NCI-H2107 (cell line): ENCODE measurements around the gene MAD2L2.

Experiments used
- DNase-seq: peaks from one replicate; lab custom pipeline; 2025; lab: John Stamatoyannopoulos, UW

The MAD2L2 gene

DNA sequence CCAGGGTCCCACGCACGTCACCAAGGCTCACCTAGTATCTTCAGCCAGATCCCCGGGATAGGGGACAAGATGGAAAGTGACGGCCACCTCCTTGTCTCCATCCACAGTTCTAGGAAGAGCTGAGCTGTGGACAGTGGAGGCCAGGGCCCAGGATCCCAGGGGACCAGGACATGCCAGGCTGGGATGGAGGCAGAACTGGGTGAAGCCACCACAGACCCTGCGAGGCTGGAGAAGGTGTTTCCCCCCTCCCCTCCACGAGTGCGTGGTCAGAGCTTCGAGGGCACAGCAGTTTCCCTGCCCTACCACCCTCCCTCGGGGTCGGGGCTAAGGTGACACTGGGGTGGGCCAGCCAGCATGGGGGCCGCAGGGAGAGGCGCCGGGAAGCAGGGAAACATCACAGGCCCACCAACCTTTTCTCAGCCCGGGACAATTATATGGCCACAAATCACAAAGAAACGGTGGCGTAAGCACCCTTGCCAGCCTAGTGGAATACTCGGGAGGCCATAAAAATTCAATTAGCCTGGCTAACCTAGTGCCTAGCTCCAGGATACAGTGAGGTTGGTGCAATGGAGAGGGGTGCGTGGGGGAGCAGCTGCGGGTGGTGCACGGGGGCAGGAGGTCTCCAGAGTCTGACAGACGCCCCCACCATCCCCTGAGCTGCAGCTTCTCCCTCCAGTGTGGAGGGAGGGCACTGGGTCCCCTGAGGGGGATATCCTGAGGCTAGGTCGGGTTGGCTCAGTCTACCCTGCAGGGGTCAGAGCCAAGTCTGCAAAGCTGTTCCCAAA lies 23.9 kb upstream of the MAD2L2 start:
- DNase-seq, result no peak

DNA sequence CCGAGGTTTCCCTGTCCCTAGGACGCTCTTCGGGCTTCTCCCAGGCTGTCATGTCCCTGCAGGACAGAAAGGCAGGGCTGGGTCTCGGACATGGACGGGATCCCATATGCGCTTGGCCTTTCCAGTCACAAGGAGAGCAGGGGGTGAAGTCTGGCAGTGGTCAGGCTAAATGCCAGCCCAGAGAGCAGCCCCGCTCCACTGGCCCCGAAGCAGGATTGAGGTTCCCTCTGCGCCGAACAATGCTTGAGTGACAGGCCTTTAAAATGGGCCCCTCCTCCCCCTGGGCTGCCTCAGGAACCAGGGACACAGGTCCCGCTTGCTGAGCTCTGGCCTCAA lies 23.2 kb upstream of the MAD2L2 start:
- no peak for DNase-seq

GRCh38 chr1:11703357-11704193 lies 22.6 kb upstream of the MAD2L2 start:
- no peak for DNase-seq

GRCh38 chr1:11701981-11702803 lies 21.2 kb upstream of the MAD2L2 start:
- DNase-seq, result no peak

DNA sequence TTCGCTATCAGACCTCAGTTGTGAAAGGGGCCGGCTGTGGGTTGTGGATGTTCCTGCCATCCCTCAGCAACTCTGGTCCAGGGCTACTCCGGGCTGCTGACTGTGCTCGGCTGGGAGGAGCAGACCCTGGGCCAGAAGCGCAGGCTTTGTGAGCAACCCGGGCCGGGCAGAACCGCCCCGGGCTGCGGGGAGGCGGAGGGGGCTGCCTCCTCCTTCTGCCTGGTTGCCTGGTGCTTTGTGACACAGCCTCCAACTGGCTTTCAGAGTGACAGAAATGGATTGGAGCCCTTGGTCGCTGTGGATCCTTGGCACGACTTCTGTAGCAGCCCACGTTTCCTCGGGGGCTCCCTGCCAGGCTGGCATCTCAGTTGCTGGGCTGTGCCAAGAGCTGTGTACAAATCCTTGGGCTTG lies 20.6 kb upstream of the MAD2L2 start:
- no peak for DNase-seq

GRCh38 chr1:11700601-11701467 lies 19.9 kb upstream of the MAD2L2 start:
- DNase-seq, result no peak

DNA sequence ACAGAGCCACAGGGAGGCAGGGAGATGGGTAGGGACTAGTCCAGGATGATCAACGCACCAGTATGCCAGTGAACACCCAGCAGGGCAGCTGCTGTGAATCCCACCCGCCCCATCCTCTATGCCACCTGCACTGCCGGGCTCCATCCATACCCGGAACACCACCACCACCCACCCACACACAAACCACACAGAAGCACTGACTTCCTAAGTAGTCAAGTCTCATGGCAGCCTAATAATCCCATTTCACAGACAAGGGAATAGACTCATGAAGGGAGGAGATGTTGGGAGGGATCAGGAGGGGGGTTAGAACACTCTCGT lies 16.9 kb upstream of the MAD2L2 start:
- DNase-seq, result no peak

- no peak for DNase-seq
These were observed 16.4 kb upstream of the MAD2L2 start for GRCh38 chr1:11697188-11697892.

DNA sequence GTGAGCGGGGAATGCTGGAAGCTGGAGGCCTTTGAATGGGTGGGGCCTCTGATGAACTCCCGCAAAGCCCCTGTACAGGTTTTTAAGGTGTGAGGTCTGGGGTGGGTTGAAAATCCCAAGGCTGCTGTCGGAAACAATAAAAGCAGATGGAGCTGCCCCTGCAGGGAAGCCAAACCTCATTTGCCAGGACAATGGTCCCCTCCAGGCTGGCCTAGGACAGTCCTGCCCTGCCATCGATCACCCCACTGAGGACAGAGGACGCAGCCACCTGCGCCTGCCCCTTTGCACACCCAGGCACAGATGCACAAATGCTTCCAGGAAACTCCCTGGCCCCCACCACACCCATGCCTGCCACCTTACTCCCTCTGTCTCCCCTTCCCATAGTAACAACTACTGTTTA lies 14.9 kb upstream of the MAD2L2 start:
- no peak for DNase-seq

GRCh38 chr1:11693917-11694316 lies 13.0 kb upstream of the MAD2L2 start:
- DNase-seq, result no peak

- no peak for DNase-seq
These were observed 12.2 kb upstream of the MAD2L2 start for GRCh38 chr1:11693024-11693590.

DNA sequence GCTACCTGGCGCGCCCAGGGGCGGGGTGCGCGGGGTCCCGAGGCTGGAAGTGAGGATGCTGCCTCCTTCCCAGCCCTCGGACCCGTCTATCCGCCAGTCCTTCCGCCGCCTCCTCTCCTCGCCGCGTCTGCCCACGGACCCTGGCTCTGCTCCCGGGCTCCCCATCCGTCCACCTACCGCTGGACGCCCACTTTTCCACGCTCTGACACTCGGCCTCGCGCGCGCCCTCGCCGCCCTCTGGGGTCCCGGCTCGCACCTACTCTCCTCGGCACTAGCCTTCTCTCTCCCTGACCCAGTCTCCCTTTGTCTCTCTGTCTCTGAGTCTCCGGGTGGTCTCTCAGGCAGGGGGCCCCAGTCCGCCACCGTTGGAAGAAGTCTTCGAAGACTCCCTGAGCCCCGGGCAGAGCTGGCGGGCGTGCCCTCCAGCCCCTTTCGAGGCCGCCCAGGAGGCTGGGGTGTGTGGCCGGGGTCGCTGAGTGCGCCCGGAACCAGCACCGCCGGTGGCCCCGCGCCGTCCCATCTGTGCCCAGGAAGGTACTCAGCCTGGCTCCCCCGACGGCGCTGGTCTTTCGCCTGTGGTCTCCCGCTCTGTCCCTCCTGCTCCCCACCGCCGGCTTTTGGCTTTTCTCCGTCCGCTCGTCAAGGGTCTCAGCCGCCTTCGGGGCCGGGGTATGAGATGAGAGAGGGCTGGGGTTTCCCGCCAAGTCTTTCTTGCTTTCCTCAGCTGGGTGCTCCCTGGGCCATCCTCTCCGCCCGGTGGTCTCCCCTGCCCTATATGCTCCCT lies 11.2 kb upstream of the MAD2L2 start:
- no peak for DNase-seq

GRCh38 chr1:11691302-11691914 lies 10.5 kb upstream of the MAD2L2 start, which contains the start of gene DRAXIN:
Gene DRAXIN (plus strand): TSS chr1:11691710. CDS start chr1:11706259, 14,549 bp downstream.
- peak; percentile 42 for DNase-seq

DNA sequence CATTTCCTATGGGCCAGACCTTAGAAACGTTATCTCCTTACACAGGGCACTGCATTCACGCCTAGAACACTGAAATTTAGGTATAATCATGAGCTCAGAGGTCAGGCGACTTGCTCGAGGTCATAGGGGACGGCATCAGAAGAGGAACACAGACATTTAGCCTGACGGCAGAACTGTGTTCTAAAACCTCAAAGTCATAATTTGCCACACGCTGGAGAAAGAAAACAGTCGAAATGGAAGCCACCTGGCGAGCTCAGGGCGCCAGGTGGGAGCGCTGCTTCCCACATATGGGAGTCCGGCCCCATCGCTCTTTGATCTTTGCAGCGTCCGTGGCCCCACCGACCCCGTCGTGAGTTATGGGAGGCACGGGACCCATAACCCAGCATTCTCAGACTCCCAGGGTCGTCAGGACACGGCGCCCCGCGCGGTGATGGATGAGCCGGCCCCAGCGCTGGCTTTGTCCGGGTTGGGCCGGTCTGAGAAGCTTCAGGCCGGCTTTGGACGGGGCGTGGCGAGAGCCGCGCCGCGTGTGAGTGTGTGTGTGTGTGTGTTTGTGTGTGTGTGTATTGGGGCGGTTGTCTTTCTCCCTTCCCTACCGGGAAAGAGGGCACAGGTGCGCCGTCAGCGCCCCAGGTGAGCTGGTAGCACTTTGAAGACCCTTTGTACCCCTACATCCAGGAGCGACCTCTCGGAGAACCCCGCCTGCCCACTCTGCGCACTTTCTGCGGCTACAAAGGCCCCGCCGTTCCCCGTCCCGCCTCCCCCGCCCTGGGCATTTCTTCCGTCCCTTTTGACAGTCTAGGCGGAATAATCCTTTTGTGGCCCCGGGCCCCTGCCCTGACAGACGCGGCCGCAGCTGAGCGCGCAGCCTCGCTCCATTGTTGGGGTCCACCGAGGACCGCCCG lies 9.7 kb upstream of the MAD2L2 start:
- no peak for DNase-seq

DNA sequence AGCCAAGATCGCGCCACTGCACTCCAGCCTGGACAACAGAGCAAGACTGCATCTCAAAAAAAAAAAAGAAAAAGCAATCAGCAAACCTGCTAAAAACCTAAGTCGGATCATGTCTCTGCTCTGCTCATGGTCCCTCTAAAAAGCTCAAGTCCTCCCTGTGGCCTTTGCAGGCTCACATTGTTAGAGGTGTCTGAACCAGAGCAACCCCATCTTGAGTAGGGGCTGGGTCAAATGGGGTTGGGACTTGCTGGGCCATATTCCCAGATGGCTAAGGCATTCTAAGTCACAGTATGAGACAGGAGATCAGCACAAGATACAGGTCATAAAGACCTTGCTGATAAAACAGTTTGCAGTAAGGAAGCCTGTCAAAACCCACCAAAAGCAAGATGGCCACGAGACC lies 7.6 kb upstream of the MAD2L2 start:
- no peak for DNase-seq

DNA sequence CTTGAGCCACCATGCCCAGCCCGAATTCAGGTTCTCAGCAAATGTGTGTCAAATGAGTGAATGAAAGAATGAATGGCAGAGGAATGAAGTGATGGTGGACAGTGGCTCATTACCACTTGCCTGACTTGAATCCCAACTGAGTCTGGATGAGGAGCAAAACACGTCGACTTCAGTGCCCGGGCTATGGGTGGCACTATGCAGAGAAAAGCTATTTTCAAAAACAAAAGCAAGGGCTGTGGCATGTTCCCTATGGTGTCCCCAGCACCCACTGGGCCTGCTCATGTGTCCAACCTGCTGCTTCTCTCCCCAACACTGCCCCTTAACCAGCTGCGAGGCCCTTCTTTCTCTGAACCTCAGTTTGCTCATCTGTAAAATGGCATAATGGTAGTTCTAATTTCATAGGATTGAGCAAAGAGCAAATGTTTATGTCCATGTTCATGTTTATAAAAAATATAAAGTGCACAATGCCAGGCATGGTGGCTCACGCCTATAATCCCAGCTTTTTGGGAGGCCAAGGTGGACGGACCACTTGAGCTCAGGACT lies 4.3 kb upstream of the MAD2L2 start:
- no peak for DNase-seq

- no peak for DNase-seq
These were observed 3.1 kb upstream of the MAD2L2 start for GRCh38 chr1:11684070-11684469.

- no peak for DNase-seq
These were observed 1.9 kb upstream of the MAD2L2 start for GRCh38 chr1:11682799-11683198.
